LNCAP (cell line): ENCODE measurements around the gene SPINK13.

Experiments used
- TF ChIP-seq, protein P1 (sequence below): fragments of 450-650 bp; IDR thresholded peaks from 2 replicates; pipeline ENCODE4 v1.5.1; 2017; ENCODE audit warnings: mild to moderate bottlenecking

SPINK13 gene

DNA sequence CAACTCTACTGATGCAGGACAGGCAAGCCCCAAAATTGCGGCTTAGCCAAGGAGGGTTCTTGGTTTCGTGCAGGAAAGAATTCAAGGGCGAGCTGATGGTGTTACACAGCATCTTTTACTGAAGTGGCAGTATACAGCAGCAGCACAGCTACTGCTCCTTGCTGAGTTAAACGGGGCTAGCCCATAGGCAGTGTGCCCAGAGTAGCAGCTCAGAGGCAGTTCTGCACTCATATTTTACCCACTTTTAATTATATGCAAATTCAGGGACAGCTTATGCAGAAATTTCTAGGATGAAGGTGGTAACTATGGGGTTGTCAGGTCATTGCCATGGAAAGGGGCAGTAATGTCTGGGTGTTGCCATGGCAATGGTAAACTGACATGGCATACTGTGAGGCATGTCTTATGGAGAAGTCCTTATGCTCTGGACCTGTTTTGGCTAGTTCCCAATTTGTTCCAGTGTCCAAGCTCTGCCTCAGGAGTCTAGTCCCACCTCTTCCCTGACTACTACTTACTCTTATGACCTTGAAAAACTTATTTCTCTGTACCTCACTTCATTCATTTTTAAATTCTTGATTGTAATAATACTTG lies 64.8 kb downstream of the SPINK13 start:
- TF ChIP-seq, protein P1, sequence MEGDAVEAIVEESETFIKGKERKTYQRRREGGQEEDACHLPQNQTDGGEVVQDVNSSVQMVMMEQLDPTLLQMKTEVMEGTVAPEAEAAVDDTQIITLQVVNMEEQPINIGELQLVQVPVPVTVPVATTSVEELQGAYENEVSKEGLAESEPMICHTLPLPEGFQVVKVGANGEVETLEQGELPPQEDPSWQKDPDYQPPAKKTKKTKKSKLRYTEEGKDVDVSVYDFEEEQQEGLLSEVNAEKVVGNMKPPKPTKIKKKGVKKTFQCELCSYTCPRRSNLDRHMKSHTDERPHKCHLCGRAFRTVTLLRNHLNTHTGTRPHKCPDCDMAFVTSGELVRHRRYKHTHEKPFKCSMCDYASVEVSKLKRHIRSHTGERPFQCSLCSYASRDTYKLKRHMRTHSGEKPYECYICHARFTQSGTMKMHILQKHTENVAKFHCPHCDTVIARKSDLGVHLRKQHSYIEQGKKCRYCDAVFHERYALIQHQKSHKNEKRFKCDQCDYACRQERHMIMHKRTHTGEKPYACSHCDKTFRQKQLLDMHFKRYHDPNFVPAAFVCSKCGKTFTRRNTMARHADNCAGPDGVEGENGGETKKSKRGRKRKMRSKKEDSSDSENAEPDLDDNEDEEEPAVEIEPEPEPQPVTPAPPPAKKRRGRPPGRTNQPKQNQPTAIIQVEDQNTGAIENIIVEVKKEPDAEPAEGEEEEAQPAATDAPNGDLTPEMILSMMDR, result no peak

DNA sequence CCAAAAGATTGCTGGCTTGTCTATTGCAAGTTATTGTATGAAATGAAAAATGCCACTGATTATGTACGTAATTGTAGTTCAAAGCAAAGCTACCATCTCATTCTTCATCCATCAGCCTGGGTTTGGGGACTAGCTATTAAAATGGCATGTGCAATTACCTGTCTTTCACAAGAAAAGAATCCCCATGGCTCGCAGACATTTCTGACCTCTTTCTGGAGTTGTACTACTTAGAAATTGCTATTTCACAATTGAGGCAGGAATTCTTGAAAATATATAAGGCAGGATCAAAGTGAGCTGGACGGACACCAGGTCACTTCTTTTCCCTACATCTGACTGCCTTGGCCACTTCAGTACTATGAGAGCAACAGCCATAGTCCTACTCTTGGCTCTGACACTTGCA lies 66.7 kb downstream of the SPINK13 start, which contains the start of gene SPINK9:
TSS of gene SPINK9 (plus strand) at position 301 of the 400 bp plus-strand sequence. CDS start at position 356, 55 bp downstream.
- TF ChIP-seq, protein P1, result no peak
